H1 (cell line): Measurements from ENCODE around the gene SYK. TPM values are rescaled to one million over a fixed set of nuclear protein-coding genes. Genes with fewer than 3 reads are reported as not detected.
"Not testable (repeated sequence)": the region's sequence is repeated elsewhere in the genome, so short reads cannot be mapped to it uniquely, and the experiment has no call there.

Experiments used
- CTCF ChIA-PET: fragments of 300-600 bp; sonication (Branson Sonifier 250); formaldehyde crosslinking; loops from one replicate; lab custom pipeline; 2021; ENCODE audit not compliant: partially characterized antibody; lab: Charles Lee
- POLR2A ChIA-PET: fragments of 300-600 bp; sonication (Branson Sonifier 250); formaldehyde crosslinking; loops from one replicate; lab custom pipeline; 2021; ENCODE audit warnings: inconsistent platforms; ENCODE audit not compliant: partially characterized antibody; lab: Charles Lee
- DNase-seq, 2 experiments: peaks; one replicate each; pipeline versions ENCODE4 v3.0.0 to v3.0.0-alpha.2; 2010 to 2022; ENCODE audit warnings: low spot score in 2 of 2, low read depth in 1 of 2, mixed read lengths in 1 of 2
- FAIRE-seq: peaks from 2 replicates; lab custom pipeline; 2011; peaks lifted over from hg19 to GRCh38; lab: Jason Lieb, UNC
- H2AFZ ChIP-seq: 2 replicates; pipeline ENCODE4 v1.8.1; 2012; ENCODE audit warnings: low read length, inconsistent platforms
- H2AK5ac ChIP-seq: 2 replicates; pipeline ENCODE4 v1.6.1; 2013; ENCODE audit warnings: low read depth, low read length
- H2BK120ac ChIP-seq: replicated peaks from 2 replicates; pipeline ENCODE3; 2013; ENCODE audit warnings: low read depth, low read length, inconsistent platforms
- H2BK12ac ChIP-seq: 2 replicates; pipeline ENCODE4 v1.6.1; 2013; ENCODE audit warnings: low read depth, low read length
- H2BK15ac ChIP-seq: 2 replicates; pipeline ENCODE4 v1.6.1; 2013; ENCODE audit warnings: low read length
- H2BK20ac ChIP-seq: 2 replicates; pipeline ENCODE4 v1.6.1; 2013; ENCODE audit warnings: low read length
- H2BK5ac ChIP-seq: 2 replicates; pipeline ENCODE4 v1.6.1; 2013; ENCODE audit warnings: low read depth, low read length
- H3K14ac ChIP-seq: 2 replicates; pipeline ENCODE4 v1.6.1; 2013; ENCODE audit warnings: inconsistent platforms; ENCODE audit not compliant: insufficient read length
- H3K18ac ChIP-seq: 2 replicates; pipeline ENCODE4 v1.6.1; 2013; ENCODE audit warnings: low read length; ENCODE audit errors: extremely low read depth
- H3K23ac ChIP-seq: 2 replicates; pipeline ENCODE4 v1.6.1; 2013; ENCODE audit warnings: inconsistent platforms; ENCODE audit not compliant: insufficient read length
- H3K23me2 ChIP-seq: 2 replicates; pipeline ENCODE4 v1.6.1; 2013; ENCODE audit warnings: low read depth, low read length
- H3K27ac ChIP-seq: 2 replicates; pipeline ENCODE4 v1.6.1; 2011; ENCODE audit warnings: low read depth, low read length, inconsistent platforms
- H3K27me3 ChIP-seq, 4 experiments: replicated peaks in 1 of 4; 1 replicate in 1 of 4; 2 replicates in 3 of 4; pipeline versions ENCODE4 v1.6.1 to v1.8.1; 2011 to 2013; ENCODE audit warnings: low read length in 3 of 4, mild to moderate bottlenecking in 3 of 4, inconsistent platforms in 2 of 4, mixed read lengths in 2 of 4, moderate library complexity in 1 of 4; ENCODE audit not compliant: control insufficient read depth in 3 of 4, insufficient read depth in 3 of 4; ENCODE audit errors: extremely low read depth in 1 of 4
- H3K36me3 ChIP-seq, 4 experiments: 2 replicates each; pipeline versions ENCODE4 v1.6.1 to v1.8.1; 2011 to 2013; ENCODE audit warnings: mild to moderate bottlenecking in 4 of 4, low read length in 3 of 4, moderate library complexity in 2 of 4, control low read depth in 1 of 4, inconsistent platforms in 1 of 4; ENCODE audit not compliant: insufficient read depth in 4 of 4, control insufficient read depth in 2 of 4
- H3K4ac ChIP-seq: replicated peaks from 2 replicates; pipeline ENCODE3; 2013; ENCODE audit warnings: low read length, low read depth, mixed read lengths, inconsistent platforms; ENCODE audit not compliant: insufficient read length
- H3K4me1 ChIP-seq, 4 experiments: replicated peaks in 1 of 4; 1 replicate in 1 of 4; 2 replicates in 3 of 4; pipeline versions ENCODE4 v1.6.1 to v1.8.1; 2011 to 2013; ENCODE audit warnings: low read length in 3 of 4, inconsistent platforms in 2 of 4, mixed read lengths in 1 of 4; ENCODE audit not compliant: insufficient read depth in 4 of 4, control insufficient read depth in 3 of 4
- H3K4me2 ChIP-seq, 2 experiments: 2 replicates each; pipeline versions ENCODE4 v1.6.1 to v1.8.1; 2011 to 2013; ENCODE audit warnings: low read depth in 2 of 2, low read length in 2 of 2, control low read depth in 1 of 2, inconsistent platforms in 1 of 2, mild to moderate bottlenecking in 1 of 2; ENCODE audit not compliant: insufficient read depth in 1 of 2
- H3K4me3 ChIP-seq, 4 experiments: fragments of 200-600, 300-600 bp in 1 of 4; sonication (generic), shearing (Covaris generic), sonication (Bioruptor Twin) in 1 of 4; 2 replicates each; pipeline versions ENCODE4 v1.5.1 to v1.8.1; 2011 to 2016; ENCODE audit warnings: low read length in 4 of 4, low read depth in 3 of 4, control low read depth in 2 of 4, inconsistent platforms in 2 of 4, mild to moderate bottlenecking in 2 of 4, mixed read lengths in 1 of 4, moderate library complexity in 1 of 4; ENCODE audit not compliant: insufficient read depth in 2 of 4; ENCODE audit errors: extremely low read depth in 1 of 4
- H3K56ac ChIP-seq: replicated peaks from 2 replicates; pipeline ENCODE3; 2013; ENCODE audit warnings: low read depth, mild to moderate bottlenecking, mixed read lengths, low read length, inconsistent platforms; ENCODE audit not compliant: insufficient read length
- H3K79me1 ChIP-seq: 2 replicates; pipeline ENCODE4 v1.6.1; 2013; ENCODE audit warnings: low read depth, low read length, control low read depth
- H3K79me2 ChIP-seq, 2 experiments: 2 replicates each; pipeline versions ENCODE4 v1.6.1 to v1.8.1; 2012 to 2013; ENCODE audit warnings: low read length in 2 of 2, mild to moderate bottlenecking in 2 of 2, inconsistent platforms in 1 of 2; ENCODE audit not compliant: insufficient read depth in 2 of 2, control insufficient read depth in 1 of 2
- H3K9ac ChIP-seq, 4 experiments: replicated peaks in 1 of 4; 1 replicate in 1 of 4; 2 replicates in 3 of 4; pipeline versions ENCODE4 v1.6.1 to v1.8.1; 2011 to 2013; ENCODE audit warnings: low read depth in 3 of 4, low read length in 3 of 4, control low read depth in 2 of 4, mild to moderate bottlenecking in 2 of 4, moderate library complexity in 2 of 4, inconsistent platforms in 1 of 4; ENCODE audit errors: extremely low read depth in 1 of 4
- H3K9me3 ChIP-seq, 2 experiments: 2 replicates each; pipeline versions ENCODE4 v1.6.1 to v1.8.1; 2012 to 2013; ENCODE audit warnings: mild to moderate bottlenecking in 2 of 2, moderate library complexity in 2 of 2, control low read depth in 1 of 2, inconsistent platforms in 1 of 2, low read depth in 1 of 2, low read length in 1 of 2, mixed read lengths in 1 of 2; ENCODE audit not compliant: insufficient read depth in 2 of 2
- H4K20me1 ChIP-seq, 2 experiments: replicated peaks in 1 of 2; 2 replicates each; pipeline versions ENCODE3 to v1.8.1; 2011 to 2013; ENCODE audit warnings: inconsistent platforms in 2 of 2, low read length in 2 of 2, mild to moderate bottlenecking in 1 of 2; ENCODE audit not compliant: insufficient read depth in 2 of 2, control insufficient read depth in 1 of 2
- H4K5ac ChIP-seq: 2 replicates; pipeline ENCODE4 v1.6.1; 2013; ENCODE audit warnings: low read length, low read depth, mixed read lengths, inconsistent platforms; ENCODE audit not compliant: insufficient read length
- H4K8ac ChIP-seq: 2 replicates; pipeline ENCODE4 v1.8.0; 2013; ENCODE audit warnings: mild to moderate bottlenecking, moderate library complexity, low read length, inconsistent platforms; ENCODE audit not compliant: insufficient read depth; ENCODE audit errors: extremely low read depth
- H4K91ac ChIP-seq: replicated peaks from 2 replicates; pipeline ENCODE3; 2013; ENCODE audit warnings: low read length, mixed read lengths, inconsistent platforms; ENCODE audit not compliant: insufficient read length
- WGBS, 2 experiments: shearing (Covaris generic) in 1 of 2; methylation state at CpG; one replicate each; pipeline versions ENCODE4 v1.1.6 to v1.1.7; 2013 to 2015; ENCODE audit warnings: low lambda C conversion rate in 2 of 2, mixed read lengths in 2 of 2, inconsistent platforms in 1 of 2, low coverage in 1 of 2, missing lambda C conversion rate in 1 of 2; ENCODE audit not compliant: insufficient replicate concordance in 2 of 2, insufficient coverage in 1 of 2, insufficient read length in 1 of 2; ENCODE audit errors: extremely low coverage in 1 of 2, missing lambda C conversion rate in 1 of 2; 5-methylcytosine and 5-hydroxymethylcytosine counted together
- polyA plus RNA-seq, 7 experiments: library from polyadenylated mRNA; depleted of rRNA in 3 of 7; stranded (reverse) in 5 of 7; unstranded in 2 of 7; fragments of >200 nt in 5 of 7; fragments of 200-250 nt in 2 of 7; gene quantifications; 1 replicate in 5 of 7; 2 replicates in 1 of 7; 4 replicates in 1 of 7; pipeline versions ENCODE4 v1.2.1 to v1.2.3, GENCODE V29; 2011 to 2013; ENCODE audit warnings: missing spikeins in 2 of 7, mixed read lengths in 2 of 7
- total RNA-seq: library from RNA; stranded (reverse); fragmentation: NEBNext Ultra II Directional; extraction: Animal tissue kit (Norgen Biotek cat#: 25700); gene quantifications from 2 replicates; pipeline ENCODE4 v1.2.1, GENCODE V29; 2021

Gene SYK
- total and polyA plus RNA-seq, 2 of the 8 experiments (the other 6 are each of a cell fraction or from before 2014, with no cell fraction given) = 1.5 to 4.4 TPM

- H3K14ac ChIP-seq, H2BK120ac ChIP-seq, H3K27me3 ChIP-seq, H3K79me1 ChIP-seq, H3K9ac ChIP-seq, FAIRE-seq, H3K4me1 ChIP-seq, H2BK12ac ChIP-seq, H2AK5ac ChIP-seq, H3K56ac ChIP-seq, H3K4me3 ChIP-seq, DNase-seq, H2BK20ac ChIP-seq, CTCF ChIA-PET, H3K4me2 ChIP-seq, H4K8ac ChIP-seq, H2BK15ac ChIP-seq, H3K36me3 ChIP-seq, H4K5ac ChIP-seq, H4K91ac ChIP-seq, H3K23ac ChIP-seq, H3K18ac ChIP-seq, H2AFZ ChIP-seq, H3K9me3 ChIP-seq, H3K23me2 ChIP-seq, H3K79me2 ChIP-seq, H2BK5ac ChIP-seq, POLR2A ChIA-PET, H3K27ac ChIP-seq, H3K4ac ChIP-seq, H4K20me1 ChIP-seq: not testable (repeated sequence)
- no CpG with 5 or more reads among the region's 3 CpGs for WGBS, 2 experiments
These were observed 8.6 kb upstream of the SYK start for GRCh38 chr9:90793024-90793423.
